ENCODE results near the gene SYNE3.

The SYNE3 gene

DNA sequence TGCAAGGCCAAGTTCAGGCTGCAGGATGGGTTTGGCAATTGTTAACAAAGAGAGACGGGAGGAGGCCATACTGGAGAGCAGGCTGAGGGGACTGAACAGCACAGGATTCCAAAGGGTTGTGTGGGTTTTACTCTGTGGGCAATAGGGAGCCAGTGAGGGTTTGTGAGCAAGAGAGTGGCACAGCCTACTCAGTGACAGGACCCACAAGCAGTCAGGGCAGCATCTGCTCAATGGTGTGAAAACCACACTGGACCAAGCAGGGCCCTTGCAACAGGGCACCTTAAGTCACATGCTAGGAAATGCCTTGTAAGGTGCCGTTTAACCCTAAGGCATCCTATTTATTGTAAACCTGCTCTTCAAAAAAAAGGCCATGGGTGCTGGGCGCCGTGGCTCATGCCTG, 22.0 kb downstream of the SYNE3 start:
- Histone ChIP-seq H3K4me2 (ENCODE audit: low read length) (no peak overlapping the region), H2BK120ac (ENCODE audit: insufficient read depth, low read length, poor library complexity) (no peak overlapping the region), H3K79me2 (ENCODE audit: control insufficient read depth, insufficient read depth, low read length, poor library complexity) (no peaks in the 10 kb centered on the region), H3K79me1 (ENCODE audit: low read length) (no peaks in the 10 kb centered on the region), H3K14ac (ENCODE audit: low read length) (no peak overlapping the region), H4K12ac (ENCODE audit: low read depth, low read length) (no peak overlapping the region), H3K36me3 (ENCODE audit: control insufficient read depth in 1 of 2, insufficient read depth in 2 of 2, low read length in 2 of 2) (no peaks in the 10 kb centered on the region), H3K9ac (ENCODE audit: low read length) (no peak overlapping the region), H3K23ac (ENCODE audit: low read length) (no peak overlapping the region), H3K27ac (ENCODE audit: low read depth, low read length) (no peak overlapping the region), H4K91ac (ENCODE audit: low read depth, low read length) (no peak overlapping the region), H3K18ac (ENCODE audit: low read length) (no peak overlapping the region), H3K4me3 (ENCODE audit: low read depth, low read length) (no peak overlapping the region), H4K8ac (ENCODE audit: low read depth, low read length) (no peak overlapping the region), H2BK5ac (ENCODE audit: low read depth, low read length, poor library complexity) (no peak overlapping the region), H2AK5ac (ENCODE audit: low read length) (no peak overlapping the region), H3K9me3 (ENCODE audit: insufficient read depth, low read depth, low read length) (no peaks in the 10 kb centered on the region), H3K27me3 (ENCODE audit: insufficient read depth, low read length) (no peaks in the 10 kb centered on the region), H2AFZ (ENCODE audit: insufficient read depth, low read length, poor library complexity) (no peak overlapping the region), H2BK12ac (ENCODE audit: low read length) (no peak overlapping the region), H3K4ac (ENCODE audit: low read depth, low read length) (no peak overlapping the region), H3K4me1 (ENCODE audit: control insufficient read depth in 1 of 2, insufficient read depth in 2 of 2, low read length in 2 of 2) (peaks cover 0 to 6% of the 10 kb centered on the region in 2 experiments)
- no CpG with 5 or more reads among the region's 4 CpGs for WGBS (ENCODE audit: extremely low coverage, insufficient coverage, insufficient read length)
- DNase-seq, result peak; percentile 26 to 34

- WGBS (ENCODE audit: extremely low coverage, insufficient coverage, insufficient read length), result no CpG with 5 or more reads among the region's 4 CpGs
- Histone ChIP-seq H2AK5ac (ENCODE audit: low read length) (no peak overlapping the region), H3K4me2 (ENCODE audit: low read length) (no peak overlapping the region), H3K27me3 (ENCODE audit: insufficient read depth, low read length) (no peaks in the 10 kb centered on the region), H2BK5ac (ENCODE audit: low read depth, low read length, poor library complexity) (no peak overlapping the region), H3K23ac (ENCODE audit: low read length) (no peak overlapping the region), H4K8ac (ENCODE audit: low read depth, low read length) (no peak overlapping the region), H3K27ac (ENCODE audit: low read depth, low read length) (no peak overlapping the region), H3K9ac (ENCODE audit: low read length) (no peak overlapping the region), H2AFZ (ENCODE audit: insufficient read depth, low read length, poor library complexity) (no peak overlapping the region), H3K18ac (ENCODE audit: low read length) (no peak overlapping the region), H2BK120ac (ENCODE audit: insufficient read depth, low read length, poor library complexity) (no peak overlapping the region), H3K14ac (ENCODE audit: low read length) (no peak overlapping the region), H4K91ac (ENCODE audit: low read depth, low read length) (no peak overlapping the region), H4K12ac (ENCODE audit: low read depth, low read length) (no peak overlapping the region), H3K36me3 (ENCODE audit: control insufficient read depth in 1 of 2, insufficient read depth in 2 of 2, low read length in 2 of 2) (no peaks in the 10 kb centered on the region), H3K4me1 (ENCODE audit: control insufficient read depth in 1 of 2, insufficient read depth in 2 of 2, low read length in 2 of 2) (peaks cover 0 to 6% of the 10 kb centered on the region in 2 experiments), H3K4ac (ENCODE audit: low read depth, low read length) (no peak overlapping the region), H2BK12ac (ENCODE audit: low read length) (no peak overlapping the region), H3K4me3 (ENCODE audit: low read depth, low read length) (no peak overlapping the region), H3K9me3 (ENCODE audit: insufficient read depth, low read depth, low read length) (no peaks in the 10 kb centered on the region), H3K79me2 (ENCODE audit: control insufficient read depth, insufficient read depth, low read length, poor library complexity) (no peaks in the 10 kb centered on the region), H3K79me1 (ENCODE audit: low read length) (no peaks in the 10 kb centered on the region)
- peak in 1 of 2 donors; percentile 1 for DNase-seq
These were observed 22.5 kb downstream of the SYNE3 start for GRCh38 chr14:95493976-95494375.

DNA sequence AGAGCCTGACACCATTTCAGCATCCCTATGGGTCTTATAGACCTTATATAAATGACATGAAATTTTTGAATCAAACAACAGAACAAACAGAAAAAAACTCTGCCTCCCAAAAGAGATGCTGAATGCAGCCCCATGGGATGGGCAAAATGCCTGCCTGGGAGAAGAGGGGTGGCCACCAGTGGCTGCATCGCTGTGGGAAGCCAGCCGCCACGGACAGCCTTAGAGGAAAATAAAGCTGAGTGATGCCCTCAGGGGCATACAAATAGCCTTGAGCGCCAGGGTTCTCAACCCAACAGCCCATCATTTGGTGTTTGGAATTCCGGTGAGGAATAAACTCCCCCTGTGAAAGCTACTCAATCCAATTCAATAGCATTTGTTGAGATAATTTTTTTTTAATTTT, 22.9 kb downstream of the SYNE3 start:
- Histone ChIP-seq H3K4me3 (ENCODE audit: low read depth, low read length) (no peak overlapping the region), H4K12ac (ENCODE audit: low read depth, low read length) (no peak overlapping the region), H2AFZ (ENCODE audit: insufficient read depth, low read length, poor library complexity) (no peak overlapping the region), H3K23ac (ENCODE audit: low read length) (no peak overlapping the region), H2BK5ac (ENCODE audit: low read depth, low read length, poor library complexity) (no peak overlapping the region), H3K4me1 (ENCODE audit: control insufficient read depth in 1 of 2, insufficient read depth in 2 of 2, low read length in 2 of 2) (peaks cover 0 to 6% of the 10 kb centered on the region in 2 experiments), H2AK5ac (ENCODE audit: low read length) (no peak overlapping the region), H4K8ac (ENCODE audit: low read depth, low read length) (no peak overlapping the region), H2BK120ac (ENCODE audit: insufficient read depth, low read length, poor library complexity) (no peak overlapping the region), H3K4ac (ENCODE audit: low read depth, low read length) (no peak overlapping the region), H3K4me2 (ENCODE audit: low read length) (no peak overlapping the region), H3K9ac (ENCODE audit: low read length) (no peak overlapping the region), H3K18ac (ENCODE audit: low read length) (no peak overlapping the region), H2BK12ac (ENCODE audit: low read length) (no peak overlapping the region), H3K79me2 (ENCODE audit: control insufficient read depth, insufficient read depth, low read length, poor library complexity) (no peaks in the 10 kb centered on the region), H3K14ac (ENCODE audit: low read length) (no peak overlapping the region), H3K36me3 (ENCODE audit: control insufficient read depth in 1 of 2, insufficient read depth in 2 of 2, low read length in 2 of 2) (no peaks in the 10 kb centered on the region), H3K27me3 (ENCODE audit: insufficient read depth, low read length) (no peaks in the 10 kb centered on the region), H3K9me3 (ENCODE audit: insufficient read depth, low read depth, low read length) (no peaks in the 10 kb centered on the region), H4K91ac (ENCODE audit: low read depth, low read length) (no peak overlapping the region), H3K79me1 (ENCODE audit: low read length) (no peaks in the 10 kb centered on the region), H3K27ac (ENCODE audit: low read depth, low read length) (no peak overlapping the region)
- WGBS (ENCODE audit: extremely low coverage, insufficient coverage, insufficient read length), result no CpG with 5 or more reads among the region's 5 CpGs
- DNase-seq, result peak in 1 of 2 donors; percentile 0

DNA sequence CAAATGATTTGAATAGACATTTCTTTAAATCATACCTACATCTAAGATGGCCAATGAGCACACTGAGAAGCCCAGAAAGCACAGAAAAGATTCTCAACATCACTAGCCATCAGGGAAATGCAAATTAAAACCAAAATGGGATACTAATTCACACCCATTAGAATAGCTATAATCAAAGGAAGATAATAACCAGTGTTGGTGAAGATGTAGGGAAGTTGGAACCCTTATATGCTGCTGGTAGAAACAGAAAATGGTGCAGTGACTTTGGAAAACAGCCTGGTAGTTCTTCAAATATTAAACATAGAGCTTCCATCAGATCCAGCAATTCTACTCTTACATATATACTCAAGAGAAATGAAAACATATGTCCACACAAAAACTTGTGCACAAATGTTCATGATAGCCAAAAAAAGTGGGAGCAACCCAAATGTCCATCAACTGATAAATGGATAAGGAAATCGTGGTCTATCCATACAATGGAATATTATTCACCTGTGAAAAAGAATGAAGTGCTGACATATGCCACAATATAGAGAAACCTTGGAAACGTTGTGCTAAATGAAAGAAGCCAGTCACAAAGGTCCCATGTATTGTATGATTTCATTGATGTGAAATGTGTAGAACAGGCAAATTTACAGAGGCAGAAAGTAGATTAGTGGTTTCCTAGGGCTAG, 24.4 kb downstream of the SYNE3 start:
- Histone ChIP-seq H3K27me3 (ENCODE audit: insufficient read depth, low read length) (no peaks in the 10 kb centered on the region), H4K91ac (ENCODE audit: low read depth, low read length) (no peak overlapping the region), H3K4me2 (ENCODE audit: low read length) (no peak overlapping the region), H3K4me3 (ENCODE audit: low read depth, low read length) (no peak overlapping the region), H3K18ac (ENCODE audit: low read length) (no peak overlapping the region), H2BK12ac (ENCODE audit: low read length) (no peak overlapping the region), H3K79me1 (ENCODE audit: low read length) (no peaks in the 10 kb centered on the region), H3K14ac (ENCODE audit: low read length) (no peak overlapping the region), H3K4me1 (ENCODE audit: control insufficient read depth in 1 of 2, insufficient read depth in 2 of 2, low read length in 2 of 2) (peaks cover 0 to 6% of the 10 kb centered on the region in 2 experiments), H2AK5ac (ENCODE audit: low read length) (no peak overlapping the region), H3K27ac (ENCODE audit: low read depth, low read length) (no peak overlapping the region), H2BK5ac (ENCODE audit: low read depth, low read length, poor library complexity) (no peak overlapping the region), H3K9ac (ENCODE audit: low read length) (no peak overlapping the region), H4K12ac (ENCODE audit: low read depth, low read length) (no peak overlapping the region), H3K79me2 (ENCODE audit: control insufficient read depth, insufficient read depth, low read length, poor library complexity) (no peaks in the 10 kb centered on the region), H2AFZ (ENCODE audit: insufficient read depth, low read length, poor library complexity) (no peak overlapping the region), H3K9me3 (ENCODE audit: insufficient read depth, low read depth, low read length) (no peaks in the 10 kb centered on the region), H2BK120ac (ENCODE audit: insufficient read depth, low read length, poor library complexity) (no peak overlapping the region), H3K23ac (ENCODE audit: low read length) (no peak overlapping the region), H3K36me3 (ENCODE audit: control insufficient read depth in 1 of 2, insufficient read depth in 2 of 2, low read length in 2 of 2) (no peaks in the 10 kb centered on the region), H4K8ac (ENCODE audit: low read depth, low read length) (no peak overlapping the region), H3K4ac (ENCODE audit: low read depth, low read length) (no peak overlapping the region)
- no peak for DNase-seq
- WGBS (ENCODE audit: extremely low coverage, insufficient coverage, insufficient read length), result no CpG with 5 or more reads among the region's 2 CpGs

All from trophoblast cell (in vitro differentiated cells and primary cell).